ENCODE measurements around the gene ALMS1. TPM values are rescaled to one million over a fixed set of nuclear protein-coding genes. Genes with fewer than 3 reads are reported as not detected.

Gene ALMS1, protein sequence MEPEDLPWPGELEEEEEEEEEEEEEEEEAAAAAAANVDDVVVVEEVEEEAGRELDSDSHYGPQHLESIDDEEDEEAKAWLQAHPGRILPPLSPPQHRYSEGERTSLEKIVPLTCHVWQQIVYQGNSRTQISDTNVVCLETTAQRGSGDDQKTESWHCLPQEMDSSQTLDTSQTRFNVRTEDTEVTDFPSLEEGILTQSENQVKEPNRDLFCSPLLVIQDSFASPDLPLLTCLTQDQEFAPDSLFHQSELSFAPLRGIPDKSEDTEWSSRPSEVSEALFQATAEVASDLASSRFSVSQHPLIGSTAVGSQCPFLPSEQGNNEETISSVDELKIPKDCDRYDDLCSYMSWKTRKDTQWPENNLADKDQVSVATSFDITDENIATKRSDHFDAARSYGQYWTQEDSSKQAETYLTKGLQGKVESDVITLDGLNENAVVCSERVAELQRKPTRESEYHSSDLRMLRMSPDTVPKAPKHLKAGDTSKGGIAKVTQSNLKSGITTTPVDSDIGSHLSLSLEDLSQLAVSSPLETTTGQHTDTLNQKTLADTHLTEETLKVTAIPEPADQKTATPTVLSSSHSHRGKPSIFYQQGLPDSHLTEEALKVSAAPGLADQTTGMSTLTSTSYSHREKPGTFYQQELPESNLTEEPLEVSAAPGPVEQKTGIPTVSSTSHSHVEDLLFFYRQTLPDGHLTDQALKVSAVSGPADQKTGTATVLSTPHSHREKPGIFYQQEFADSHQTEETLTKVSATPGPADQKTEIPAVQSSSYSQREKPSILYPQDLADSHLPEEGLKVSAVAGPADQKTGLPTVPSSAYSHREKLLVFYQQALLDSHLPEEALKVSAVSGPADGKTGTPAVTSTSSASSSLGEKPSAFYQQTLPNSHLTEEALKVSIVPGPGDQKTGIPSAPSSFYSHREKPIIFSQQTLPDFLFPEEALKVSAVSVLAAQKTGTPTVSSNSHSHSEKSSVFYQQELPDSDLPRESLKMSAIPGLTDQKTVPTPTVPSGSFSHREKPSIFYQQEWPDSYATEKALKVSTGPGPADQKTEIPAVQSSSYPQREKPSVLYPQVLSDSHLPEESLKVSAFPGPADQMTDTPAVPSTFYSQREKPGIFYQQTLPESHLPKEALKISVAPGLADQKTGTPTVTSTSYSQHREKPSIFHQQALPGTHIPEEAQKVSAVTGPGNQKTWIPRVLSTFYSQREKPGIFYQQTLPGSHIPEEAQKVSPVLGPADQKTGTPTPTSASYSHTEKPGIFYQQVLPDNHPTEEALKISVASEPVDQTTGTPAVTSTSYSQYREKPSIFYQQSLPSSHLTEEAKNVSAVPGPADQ (N-terminal part only)
- 8.2 and 9.4 TPM in 2 replicates for total RNA-seq

DNA sequence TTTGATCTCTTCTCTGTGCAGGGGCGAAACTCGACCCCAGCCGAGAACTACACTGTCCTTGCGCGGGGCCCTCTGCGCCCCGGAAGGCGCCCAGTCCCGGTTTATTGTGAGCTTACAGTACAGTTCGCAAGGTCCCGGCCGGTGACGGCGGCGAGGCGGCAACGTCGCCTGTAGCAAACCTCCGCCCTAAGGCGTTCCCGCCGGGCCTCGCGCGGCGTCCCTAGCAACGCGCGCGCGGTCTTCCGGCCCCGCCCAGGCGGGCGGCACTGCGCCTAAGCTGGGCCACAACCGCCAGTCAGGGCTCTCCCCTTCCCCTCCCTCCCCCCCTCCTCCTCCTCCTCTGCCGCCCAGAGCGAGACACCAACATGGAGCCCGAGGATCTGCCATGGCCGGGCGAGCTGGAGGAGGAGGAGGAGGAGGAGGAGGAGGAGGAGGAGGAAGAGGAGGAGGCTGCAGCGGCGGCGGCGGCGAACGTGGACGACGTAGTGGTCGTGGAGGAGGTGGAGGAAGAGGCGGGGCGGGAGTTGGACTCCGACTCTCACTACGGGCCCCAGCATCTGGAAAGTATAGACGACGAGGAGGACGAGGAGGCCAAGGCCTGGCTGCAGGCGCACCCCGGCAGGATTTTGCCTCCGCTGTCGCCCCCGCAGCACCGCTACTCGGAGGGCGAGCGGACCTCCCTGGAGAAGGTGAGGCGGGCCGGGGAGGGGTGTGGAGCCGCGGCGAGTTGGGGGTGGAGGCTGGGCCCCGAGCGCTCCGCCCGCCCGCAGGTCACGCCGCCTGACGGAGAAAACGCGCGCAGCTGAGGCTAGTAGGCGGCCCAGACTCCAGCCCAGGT lies at the start of gene ALMS1:
TSS of gene ALMS1 (plus strand) at position 333 of the 838 bp plus-strand sequence. CDS start at position 366, 33 bp downstream.

DNA sequence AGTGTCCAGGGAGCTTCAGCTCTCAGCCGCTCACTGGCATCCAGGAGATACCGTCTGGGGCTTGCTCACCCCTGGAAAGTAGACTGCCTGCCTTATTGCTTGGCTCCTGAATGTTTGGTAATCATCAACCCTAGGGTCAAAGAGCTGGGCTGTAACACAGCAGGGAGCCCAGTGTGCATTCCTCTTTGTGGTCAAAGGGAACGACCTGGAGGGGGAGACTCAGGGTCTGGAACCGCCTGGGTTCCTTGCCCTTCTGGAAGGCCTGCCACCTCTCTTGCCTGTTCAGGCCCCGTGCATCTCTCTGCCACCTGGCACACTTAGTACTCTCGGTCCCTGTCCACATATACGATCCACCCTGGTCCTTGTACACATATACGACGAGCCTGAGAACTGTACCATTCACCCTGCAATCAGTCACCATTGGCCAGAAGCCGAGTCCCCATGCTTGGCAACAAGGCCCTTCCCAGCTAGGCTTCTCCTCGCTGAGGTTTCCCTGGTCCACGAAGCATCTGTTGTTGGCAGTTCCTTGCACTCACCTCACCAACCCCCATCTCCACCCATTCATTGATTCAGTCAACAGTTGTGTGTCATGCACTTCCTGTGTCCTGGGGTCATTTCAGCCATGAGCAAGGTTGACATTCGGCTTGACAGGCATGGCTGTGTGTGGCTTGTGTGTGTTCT lies 256.8 kb downstream of the ALMS1 start, which contains the start of gene NAT8:
TSS of gene NAT8 (minus strand) at position 85 of the 681 bp plus-strand sequence. CDS start 794 bp downstream, outside the sequence.

Other genes with a start within 250 kb of the ALMS1 start
- not detected in 2 replicates for gene NOTO, start 183.3 kb upstream of the ALMS1 start, total RNA-seq
- gene SMYD5, start 171.6 kb upstream of the ALMS1 start, total RNA-seq: 13.9 and 19.2 TPM in 2 replicates
- gene PRADC1, start 152.6 kb upstream of the ALMS1 start, total RNA-seq: 11.1 and 12.0 TPM in 2 replicates
- gene CCT7, start 151.5 kb upstream of the ALMS1 start, total RNA-seq: 234 and 277 TPM in 2 replicates
- 0.60 and 0.95 TPM in 2 replicates for gene FBXO41, start 101.4 kb upstream of the ALMS1 start, total RNA-seq
- gene EGR4, start 92.3 kb upstream of the ALMS1 start, total RNA-seq: under 0.01 TPM in 1 of 2 replicates, not detected in the other

Data from bronchial smooth muscle cell (primary cell).